Raji (cell line): ENCODE measurements around the gene TSR3.

Experiments used
- POLR2A ChIP-seq: IDR thresholded peaks from 2 replicates; pipeline ENCODE4 v1.6.1; 2011; ENCODE audit warnings: low read depth, low read length, control low read depth; ENCODE audit not compliant: insufficient read depth

The TSR3 gene

DNA sequence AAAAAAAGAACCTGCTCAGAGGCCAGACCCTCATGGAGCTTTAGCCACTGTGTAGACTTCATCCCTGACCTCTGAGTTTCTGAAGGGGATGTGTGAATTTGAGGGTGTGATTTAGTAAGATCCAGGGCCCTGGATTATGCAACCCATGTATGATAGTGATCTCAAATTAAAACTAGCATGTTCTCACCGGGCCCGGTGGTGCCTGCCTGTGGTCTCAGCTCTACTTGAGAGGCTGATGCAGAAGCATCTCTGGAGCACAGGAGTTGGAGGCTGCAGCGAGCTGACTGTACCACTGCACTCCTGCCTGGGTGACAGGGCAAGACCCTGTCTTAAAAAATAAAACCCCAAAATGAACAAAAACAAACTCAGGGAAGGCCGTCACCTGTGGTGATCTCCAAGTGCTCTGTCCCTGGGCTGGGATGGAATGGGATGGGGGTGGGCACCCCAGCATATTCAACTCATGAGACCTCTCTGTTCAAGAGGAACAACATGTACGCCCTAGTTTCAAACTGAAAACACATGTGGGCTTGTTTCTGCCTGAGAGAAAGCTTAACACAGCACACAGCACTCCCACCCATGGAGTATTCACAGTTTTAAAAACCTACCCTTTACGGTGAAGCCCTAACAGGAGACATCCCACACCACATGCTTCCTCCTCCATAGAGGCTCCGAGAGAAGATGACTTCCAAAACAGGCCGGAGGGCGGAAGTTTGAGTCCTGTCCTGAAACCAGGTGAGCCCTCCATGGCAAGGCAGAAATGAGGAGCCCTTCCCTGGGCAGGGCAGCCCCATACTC lies 30.1 kb upstream of the TSR3 start:
- no peak for TF ChIP-seq POLR2A

DNA sequence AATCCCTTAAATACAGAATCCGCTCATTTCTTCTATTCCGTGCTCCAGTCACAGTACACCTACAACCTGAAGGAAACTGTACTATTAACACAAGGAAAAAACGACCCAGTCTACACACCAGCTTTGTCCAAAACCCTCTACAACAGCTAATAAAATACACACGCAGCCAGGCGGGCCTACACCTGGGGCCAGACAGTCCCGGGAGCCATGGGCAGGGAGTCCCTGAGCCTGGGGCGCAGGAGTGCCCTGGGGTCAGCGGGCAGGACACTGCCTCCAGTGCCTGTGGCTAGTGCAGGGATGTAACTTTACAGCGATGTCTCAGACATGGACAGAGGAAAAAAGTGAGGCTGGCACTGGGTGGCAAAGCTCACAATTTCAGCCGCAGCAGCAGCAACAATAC lies 28.5 kb upstream of the TSR3 start:
- TF ChIP-seq POLR2A: no peak

DNA sequence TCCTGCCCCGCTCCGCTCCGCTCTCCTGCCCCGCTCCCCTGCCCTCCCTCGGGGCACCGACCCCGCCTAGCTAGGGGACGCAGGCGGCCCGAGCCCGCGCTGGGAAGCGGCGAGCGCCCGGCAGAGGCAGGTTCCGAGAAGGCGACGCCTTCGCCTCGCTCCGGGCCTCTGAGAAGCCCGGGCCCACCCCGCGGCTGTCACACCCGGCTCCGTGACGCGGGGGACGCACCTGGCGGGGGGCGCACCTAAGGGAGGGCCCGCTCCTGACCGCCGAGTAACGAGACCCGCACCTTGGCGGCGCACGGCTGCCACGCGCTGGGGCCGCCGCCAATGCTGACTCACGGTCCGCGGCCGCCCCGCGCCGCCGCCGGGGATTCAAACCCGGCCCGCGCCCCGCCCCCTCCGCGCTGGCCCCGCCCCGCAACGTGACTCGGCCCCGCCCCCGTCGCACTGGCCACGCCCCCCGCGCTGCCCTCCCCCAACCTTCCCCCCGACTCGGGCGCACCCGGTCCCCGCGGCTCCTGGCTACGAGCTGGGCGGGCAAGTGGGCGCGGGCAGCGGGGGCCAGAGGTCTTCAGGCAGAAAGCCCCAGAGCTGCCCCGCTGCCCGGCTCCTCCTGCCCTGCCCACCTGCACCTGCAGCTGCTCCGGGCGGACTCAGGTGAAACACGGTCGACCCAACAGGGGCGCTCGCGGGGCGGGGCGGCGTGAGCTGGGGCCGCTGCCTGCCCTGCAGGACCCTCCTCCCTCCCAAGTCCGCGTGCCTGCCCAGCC lies 27.8 kb upstream of the TSR3 start:
- peak; percentile 77 for TF ChIP-seq POLR2A

- peak; percentile 3; the same call in 1 of the 2 replicates for TF ChIP-seq POLR2A
Observed at GRCh38 chr16:1378804-1379303, 27.2 kb upstream of the TSR3 start.

GRCh38 chr16:1378087-1378803 lies 26.6 kb upstream of the TSR3 start:
- TF ChIP-seq POLR2A: no peak

- TF ChIP-seq POLR2A: no peak
Observed at GRCh38 chr16:1377406-1378010, 25.8 kb upstream of the TSR3 start.

DNA sequence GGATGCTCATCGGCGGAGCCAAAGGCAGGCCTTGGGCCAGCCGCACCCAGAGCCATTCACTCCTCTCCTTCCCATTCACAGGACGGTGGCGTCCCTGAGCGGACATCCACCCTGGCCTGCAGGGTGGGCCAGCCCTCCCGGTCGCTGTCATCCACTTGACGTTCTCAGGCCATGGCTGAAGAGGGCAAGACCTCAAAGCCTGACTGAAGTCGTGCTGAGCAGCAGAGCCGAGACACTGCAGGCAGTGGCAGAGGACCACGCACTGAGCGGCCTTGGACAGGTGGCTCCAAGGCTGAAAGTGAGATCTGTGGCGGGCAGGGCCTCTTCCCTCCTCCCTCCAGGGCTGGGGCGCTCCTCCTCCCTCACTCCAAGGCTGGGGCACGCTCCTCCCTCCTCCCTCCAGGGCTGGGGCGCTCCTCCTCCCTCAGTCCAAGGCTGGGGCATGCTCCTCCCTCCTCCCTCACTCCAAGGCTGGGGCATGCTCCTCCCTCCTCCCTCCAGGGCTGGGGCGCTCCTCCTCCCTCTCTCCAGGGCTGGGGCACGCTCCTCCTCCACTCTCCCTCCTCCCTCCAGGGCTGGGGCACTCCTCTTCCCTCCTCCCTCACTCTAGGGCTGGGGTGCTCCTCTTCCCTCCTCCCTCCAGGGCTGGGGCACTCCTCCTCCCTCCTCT lies 24.2 kb upstream of the TSR3 start:
- no peak for TF ChIP-seq POLR2A

- TF ChIP-seq POLR2A: no peak
Observed at GRCh38 chr16:1375298-1375640, 23.6 kb upstream of the TSR3 start.

GRCh38 chr16:1374418-1375297 lies 23.0 kb upstream of the TSR3 start:
- TF ChIP-seq POLR2A: no peak

- TF ChIP-seq POLR2A: no peak
Observed at GRCh38 chr16:1372292-1372950, 20.7 kb upstream of the TSR3 start.

GRCh38 chr16:1371054-1371978 lies 19.6 kb upstream of the TSR3 start:
- TF ChIP-seq POLR2A: no peak

GRCh38 chr16:1367486-1368174 lies 16.0 kb upstream of the TSR3 start:
- no peak for TF ChIP-seq POLR2A
